H1 (cell line): ENCODE results near the gene ZBTB40. TPM values are rescaled to one million over a fixed set of nuclear protein-coding genes. Genes with fewer than 3 reads are reported as not detected.

Experiments used
- CTCF ChIA-PET: fragments of 300-600 bp; sonication (Branson Sonifier 250); formaldehyde crosslinking; loops from one replicate; lab custom pipeline; 2021; ENCODE audit not compliant: partially characterized antibody; lab: Charles Lee
- POLR2A ChIA-PET: fragments of 300-600 bp; sonication (Branson Sonifier 250); formaldehyde crosslinking; loops from one replicate; lab custom pipeline; 2021; ENCODE audit warnings: inconsistent platforms; ENCODE audit not compliant: partially characterized antibody; lab: Charles Lee
- DNase-seq, 2 experiments: peaks; one replicate each; pipeline versions ENCODE4 v3.0.0 to v3.0.0-alpha.2; 2010 to 2022; ENCODE audit warnings: low spot score in 2 of 2, low read depth in 1 of 2, mixed read lengths in 1 of 2
- FAIRE-seq: peaks from 2 replicates; lab custom pipeline; 2011; peaks lifted over from hg19 to GRCh38; lab: Jason Lieb, UNC
- H2AFZ ChIP-seq: 2 replicates; pipeline ENCODE4 v1.8.1; 2012; ENCODE audit warnings: low read length, inconsistent platforms
- H2AK5ac ChIP-seq: 2 replicates; pipeline ENCODE4 v1.6.1; 2013; ENCODE audit warnings: low read depth, low read length
- H2BK120ac ChIP-seq: replicated peaks from 2 replicates; pipeline ENCODE3; 2013; ENCODE audit warnings: low read depth, low read length, inconsistent platforms
- H2BK12ac ChIP-seq: 2 replicates; pipeline ENCODE4 v1.6.1; 2013; ENCODE audit warnings: low read depth, low read length
- H2BK15ac ChIP-seq: 2 replicates; pipeline ENCODE4 v1.6.1; 2013; ENCODE audit warnings: low read length
- H2BK20ac ChIP-seq: 2 replicates; pipeline ENCODE4 v1.6.1; 2013; ENCODE audit warnings: low read length
- H2BK5ac ChIP-seq: 2 replicates; pipeline ENCODE4 v1.6.1; 2013; ENCODE audit warnings: low read depth, low read length
- H3K14ac ChIP-seq: 2 replicates; pipeline ENCODE4 v1.6.1; 2013; ENCODE audit warnings: inconsistent platforms; ENCODE audit not compliant: insufficient read length
- H3K18ac ChIP-seq: 2 replicates; pipeline ENCODE4 v1.6.1; 2013; ENCODE audit warnings: low read length; ENCODE audit errors: extremely low read depth
- H3K23ac ChIP-seq: 2 replicates; pipeline ENCODE4 v1.6.1; 2013; ENCODE audit warnings: inconsistent platforms; ENCODE audit not compliant: insufficient read length
- H3K23me2 ChIP-seq: 2 replicates; pipeline ENCODE4 v1.6.1; 2013; ENCODE audit warnings: low read depth, low read length
- H3K27ac ChIP-seq: 2 replicates; pipeline ENCODE4 v1.6.1; 2011; ENCODE audit warnings: low read depth, low read length, inconsistent platforms
- H3K27me3 ChIP-seq, 4 experiments: replicated peaks in 1 of 4; 1 replicate in 1 of 4; 2 replicates in 3 of 4; pipeline versions ENCODE4 v1.6.1 to v1.8.1; 2011 to 2013; ENCODE audit warnings: low read length in 3 of 4, mild to moderate bottlenecking in 3 of 4, inconsistent platforms in 2 of 4, mixed read lengths in 2 of 4, moderate library complexity in 1 of 4; ENCODE audit not compliant: control insufficient read depth in 3 of 4, insufficient read depth in 3 of 4; ENCODE audit errors: extremely low read depth in 1 of 4
- H3K36me3 ChIP-seq, 4 experiments: 2 replicates each; pipeline versions ENCODE4 v1.6.1 to v1.8.1; 2011 to 2013; ENCODE audit warnings: mild to moderate bottlenecking in 4 of 4, low read length in 3 of 4, moderate library complexity in 2 of 4, control low read depth in 1 of 4, inconsistent platforms in 1 of 4; ENCODE audit not compliant: insufficient read depth in 4 of 4, control insufficient read depth in 2 of 4
- H3K4ac ChIP-seq: replicated peaks from 2 replicates; pipeline ENCODE3; 2013; ENCODE audit warnings: low read length, low read depth, mixed read lengths, inconsistent platforms; ENCODE audit not compliant: insufficient read length
- H3K4me1 ChIP-seq, 4 experiments: replicated peaks in 1 of 4; 1 replicate in 1 of 4; 2 replicates in 3 of 4; pipeline versions ENCODE4 v1.6.1 to v1.8.1; 2011 to 2013; ENCODE audit warnings: low read length in 3 of 4, inconsistent platforms in 2 of 4, mixed read lengths in 1 of 4; ENCODE audit not compliant: insufficient read depth in 4 of 4, control insufficient read depth in 3 of 4
- H3K4me2 ChIP-seq, 2 experiments: 2 replicates each; pipeline versions ENCODE4 v1.6.1 to v1.8.1; 2011 to 2013; ENCODE audit warnings: low read depth in 2 of 2, low read length in 2 of 2, control low read depth in 1 of 2, inconsistent platforms in 1 of 2, mild to moderate bottlenecking in 1 of 2; ENCODE audit not compliant: insufficient read depth in 1 of 2
- H3K4me3 ChIP-seq, 4 experiments: fragments of 200-600, 300-600 bp in 1 of 4; sonication (generic), shearing (Covaris generic), sonication (Bioruptor Twin) in 1 of 4; 2 replicates each; pipeline versions ENCODE4 v1.5.1 to v1.8.1; 2011 to 2016; ENCODE audit warnings: low read length in 4 of 4, low read depth in 3 of 4, control low read depth in 2 of 4, inconsistent platforms in 2 of 4, mild to moderate bottlenecking in 2 of 4, mixed read lengths in 1 of 4, moderate library complexity in 1 of 4; ENCODE audit not compliant: insufficient read depth in 2 of 4; ENCODE audit errors: extremely low read depth in 1 of 4
- H3K56ac ChIP-seq: replicated peaks from 2 replicates; pipeline ENCODE3; 2013; ENCODE audit warnings: low read depth, mild to moderate bottlenecking, mixed read lengths, low read length, inconsistent platforms; ENCODE audit not compliant: insufficient read length
- H3K79me1 ChIP-seq: 2 replicates; pipeline ENCODE4 v1.6.1; 2013; ENCODE audit warnings: low read depth, low read length, control low read depth
- H3K79me2 ChIP-seq, 2 experiments: 2 replicates each; pipeline versions ENCODE4 v1.6.1 to v1.8.1; 2012 to 2013; ENCODE audit warnings: low read length in 2 of 2, mild to moderate bottlenecking in 2 of 2, inconsistent platforms in 1 of 2; ENCODE audit not compliant: insufficient read depth in 2 of 2, control insufficient read depth in 1 of 2
- H3K9ac ChIP-seq, 4 experiments: replicated peaks in 1 of 4; 1 replicate in 1 of 4; 2 replicates in 3 of 4; pipeline versions ENCODE4 v1.6.1 to v1.8.1; 2011 to 2013; ENCODE audit warnings: low read depth in 3 of 4, low read length in 3 of 4, control low read depth in 2 of 4, mild to moderate bottlenecking in 2 of 4, moderate library complexity in 2 of 4, inconsistent platforms in 1 of 4; ENCODE audit errors: extremely low read depth in 1 of 4
- H3K9me3 ChIP-seq, 2 experiments: 2 replicates each; pipeline versions ENCODE4 v1.6.1 to v1.8.1; 2012 to 2013; ENCODE audit warnings: mild to moderate bottlenecking in 2 of 2, moderate library complexity in 2 of 2, control low read depth in 1 of 2, inconsistent platforms in 1 of 2, low read depth in 1 of 2, low read length in 1 of 2, mixed read lengths in 1 of 2; ENCODE audit not compliant: insufficient read depth in 2 of 2
- H4K20me1 ChIP-seq, 2 experiments: replicated peaks in 1 of 2; 2 replicates each; pipeline versions ENCODE3 to v1.8.1; 2011 to 2013; ENCODE audit warnings: inconsistent platforms in 2 of 2, low read length in 2 of 2, mild to moderate bottlenecking in 1 of 2; ENCODE audit not compliant: insufficient read depth in 2 of 2, control insufficient read depth in 1 of 2
- H4K5ac ChIP-seq: 2 replicates; pipeline ENCODE4 v1.6.1; 2013; ENCODE audit warnings: low read length, low read depth, mixed read lengths, inconsistent platforms; ENCODE audit not compliant: insufficient read length
- H4K8ac ChIP-seq: 2 replicates; pipeline ENCODE4 v1.8.0; 2013; ENCODE audit warnings: mild to moderate bottlenecking, moderate library complexity, low read length, inconsistent platforms; ENCODE audit not compliant: insufficient read depth; ENCODE audit errors: extremely low read depth
- H4K91ac ChIP-seq: replicated peaks from 2 replicates; pipeline ENCODE3; 2013; ENCODE audit warnings: low read length, mixed read lengths, inconsistent platforms; ENCODE audit not compliant: insufficient read length
- ASH2L ChIP-seq: fragments of 200-600, 300-600 bp; sonication (generic); IDR thresholded peaks from one replicate; pipeline ENCODE4 v1.7.1; 2017; ENCODE audit warnings: low read length
- CBX8 ChIP-seq: fragments of 300-800, 300-1000 bp; sonication (generic); IDR thresholded peaks from 2 replicates; pipeline ENCODE4 v1.7.1; 2016; ENCODE audit warnings: low read depth, low read length, borderline replicate concordance
- E2F6 ChIP-seq: IDR thresholded peaks from 2 replicates; pipeline ENCODE4 v1.6.1; 2012; ENCODE audit warnings: inconsistent platforms
- EGR1 ChIP-seq: IDR thresholded peaks from 2 replicates; pipeline ENCODE4 v1.6.1; 2011; ENCODE audit warnings: low read depth, low read length, borderline replicate concordance
- GABPA ChIP-seq: IDR thresholded peaks from 2 replicates; pipeline ENCODE4 v1.6.1; 2011; ENCODE audit warnings: mild to moderate bottlenecking, low read length, moderate library complexity, borderline replicate concordance; ENCODE audit not compliant: insufficient read depth
- JUN ChIP-seq: IDR thresholded peaks from 2 replicates; pipeline ENCODE4 v1.6.1; 2011; ENCODE audit warnings: low read depth, mild to moderate bottlenecking, improper control_type of control experiment, low read length
- KDM1A ChIP-seq: fragments of 200-600, 300-600 bp; sonication (generic); IDR thresholded peaks from 2 replicates; pipeline ENCODE4 v1.7.1; 2016; ENCODE audit warnings: mild to moderate bottlenecking, low read length, borderline replicate concordance
- SAP30 ChIP-seq: fragments of 300-600 bp; sonication (generic); IDR thresholded peaks from 2 replicates; pipeline ENCODE4 v1.7.1; 2012; ENCODE audit warnings: low read length, moderate library complexity, mild to moderate bottlenecking, inconsistent platforms; ENCODE audit not compliant: insufficient read depth, insufficient replicate concordance
- SIRT6 ChIP-seq: IDR thresholded peaks from one replicate; pipeline ENCODE4 v1.7.1; 2012; ENCODE audit warnings: low read length, inconsistent platforms
- SRF ChIP-seq: IDR thresholded peaks from 2 replicates; pipeline ENCODE4 v1.6.1; 2011; ENCODE audit warnings: mild to moderate bottlenecking, low read depth, low read length, moderate library complexity
- TBP ChIP-seq: IDR thresholded peaks from 2 replicates; pipeline ENCODE4 v1.6.1; 2011; ENCODE audit warnings: low read depth, low read length, improper control_type of control experiment
- WGBS, 2 experiments: shearing (Covaris generic) in 1 of 2; methylation state at CpG; one replicate each; pipeline versions ENCODE4 v1.1.6 to v1.1.7; 2013 to 2015; ENCODE audit warnings: low lambda C conversion rate in 2 of 2, mixed read lengths in 2 of 2, inconsistent platforms in 1 of 2, low coverage in 1 of 2, missing lambda C conversion rate in 1 of 2; ENCODE audit not compliant: insufficient replicate concordance in 2 of 2, insufficient coverage in 1 of 2, insufficient read length in 1 of 2; ENCODE audit errors: extremely low coverage in 1 of 2, missing lambda C conversion rate in 1 of 2; 5-methylcytosine and 5-hydroxymethylcytosine counted together
- polyA plus RNA-seq, 7 experiments: library from polyadenylated mRNA; depleted of rRNA in 3 of 7; stranded (reverse) in 5 of 7; unstranded in 2 of 7; fragments of >200 nt in 5 of 7; fragments of 200-250 nt in 2 of 7; gene quantifications; 1 replicate in 5 of 7; 2 replicates in 1 of 7; 4 replicates in 1 of 7; pipeline versions ENCODE4 v1.2.1 to v1.2.3, GENCODE V29; 2011 to 2013; ENCODE audit warnings: missing spikeins in 2 of 7, mixed read lengths in 2 of 7
- total RNA-seq: library from RNA; stranded (reverse); fragmentation: NEBNext Ultra II Directional; extraction: Animal tissue kit (Norgen Biotek cat#: 25700); gene quantifications from 2 replicates; pipeline ENCODE4 v1.2.1, GENCODE V29; 2021
- TF ChIP-seq, protein P1 (sequence below): IDR thresholded peaks from 2 replicates; pipeline ENCODE4 v1.6.1; 2012; ENCODE audit warnings: low read length, inconsistent platforms

ZBTB40 gene
- total and polyA plus RNA-seq, 2 of the 8 experiments (the other 6 are each of a cell fraction or from before 2014, with no cell fraction given), result 3.1 to 19.3 TPM

DNA sequence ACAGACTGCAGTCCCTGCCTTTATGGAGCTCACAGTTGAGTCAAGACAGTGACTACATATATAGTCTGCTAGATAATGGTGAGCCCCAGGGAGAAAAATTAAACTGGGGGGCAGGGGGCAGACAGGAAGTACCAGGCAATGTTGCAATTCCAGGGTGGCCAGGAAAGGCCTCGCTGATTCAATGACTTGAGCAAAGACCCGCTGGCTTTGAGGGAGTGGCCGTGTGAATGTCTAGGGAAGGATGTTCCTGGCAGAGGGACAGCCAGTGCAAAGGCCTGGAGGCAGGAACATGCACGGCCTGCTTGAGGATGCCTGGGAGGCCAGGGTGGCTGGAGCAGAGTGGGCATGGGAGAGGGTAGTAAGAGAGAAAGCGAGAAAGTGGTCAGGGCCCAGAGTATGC, 88.7 kb downstream of the ZBTB40 start:
- FAIRE-seq, result no peak
- no peak overlapping the region for H2BK120ac ChIP-seq
- no peak overlapping the region for H3K4me3 ChIP-seq
- H3K4ac ChIP-seq, result no peak overlapping the region
- DNase-seq, result no peak
- no peak overlapping the region for H2AFZ ChIP-seq
- H3K79me2 ChIP-seq, result no peaks in the 10 kb centered on the region
- no peak overlapping the region for H4K5ac ChIP-seq
- CTCF ChIA-PET, result interaction anchor here (1.0 to 1.5 kb wide), 3 partner anchors 11 to 119 kb away, joined by 3 read pairs; no protein-coding TSS in a partner anchor
- H3K79me1 ChIP-seq, result no peaks in the 10 kb centered on the region
- H3K23me2 ChIP-seq, result no peaks in the 10 kb centered on the region
- H3K14ac ChIP-seq, result no peak overlapping the region
- H3K27ac ChIP-seq, result no peak overlapping the region
- no peak overlapping the region for H2AK5ac ChIP-seq
- 84% methylated on average over 5 of the region's 5 CpGs; no CpG with 5 or more reads in 1 of the 2 experiments for WGBS, 2 experiments
- no peak overlapping the region for H2BK15ac ChIP-seq
- no peak overlapping the region for H2BK12ac ChIP-seq
- H3K18ac ChIP-seq, result no peak overlapping the region
- no peaks in the 10 kb centered on the region; a peak in 1 of 7 replicates for H3K4me1 ChIP-seq
- H4K8ac ChIP-seq, result no peak overlapping the region
- no peaks in the 10 kb centered on the region for H3K27me3 ChIP-seq
- no peaks in the 10 kb centered on the region for H4K20me1 ChIP-seq
- H2BK5ac ChIP-seq, result no peak overlapping the region
- no peaks in the 10 kb centered on the region for H3K9me3 ChIP-seq
- H4K91ac ChIP-seq, result no peak overlapping the region
- H3K4me2 ChIP-seq, result no peak overlapping the region
- POLR2A ChIA-PET, result interaction anchor here (0.6 to 1.2 kb wide), 3 partner anchors 34 to 365 kb away, joined by 3 to 4 read pairs (median 3); no protein-coding TSS in a partner anchor
- no peak overlapping the region for H3K23ac ChIP-seq
- H3K56ac ChIP-seq, result no peak overlapping the region
- no peaks in the 10 kb centered on the region for H3K36me3 ChIP-seq
- no peak overlapping the region for H2BK20ac ChIP-seq
- H3K9ac ChIP-seq, result no peak overlapping the region
- TF ChIP-seq, protein P1, sequence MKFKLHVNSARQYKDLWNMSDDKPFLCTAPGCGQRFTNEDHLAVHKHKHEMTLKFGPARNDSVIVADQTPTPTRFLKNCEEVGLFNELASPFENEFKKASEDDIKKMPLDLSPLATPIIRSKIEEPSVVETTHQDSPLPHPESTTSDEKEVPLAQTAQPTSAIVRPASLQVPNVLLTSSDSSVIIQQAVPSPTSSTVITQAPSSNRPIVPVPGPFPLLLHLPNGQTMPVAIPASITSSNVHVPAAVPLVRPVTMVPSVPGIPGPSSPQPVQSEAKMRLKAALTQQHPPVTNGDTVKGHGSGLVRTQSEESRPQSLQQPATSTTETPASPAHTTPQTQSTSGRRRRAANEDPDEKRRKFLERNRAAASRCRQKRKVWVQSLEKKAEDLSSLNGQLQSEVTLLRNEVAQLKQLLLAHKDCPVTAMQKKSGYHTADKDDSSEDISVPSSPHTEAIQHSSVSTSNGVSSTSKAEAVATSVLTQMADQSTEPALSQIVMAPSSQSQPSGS, result no peak
- TF ChIP-seq SIRT6 (no peak), KDM1A (no peak), CBX8 (no peak), SAP30 (no peak), JUN (no peak), ASH2L (no peak), E2F6 (no peak), TBP (no peak), SRF (no peak), GABPA (no peak), EGR1 (no peak)
